A549 (cell line): ENCODE measurements around the gene PDE3A.

Experiments used
- CBX8 ChIP-seq: fragments of 200-600 bp; sonication (generic); IDR thresholded peaks from 2 replicates; pipeline ENCODE4 v1.6.1; 2016
- CTCF ChIP-seq: fragments of >200 bp; sonication (Bioruptor Twin); formaldehyde crosslinking; IDR thresholded peaks from 3 replicates; pipeline ENCODE4 v1.5.1; 2016
- EP300 ChIP-seq, 2 experiments: fragments of >200 bp; sonication (Bioruptor Twin); formaldehyde crosslinking; IDR thresholded peaks; 2 replicates in 1 of 2; 3 replicates in 1 of 2; pipeline ENCODE4 v1.6.1; 2016 to 2017
- HOXA7 ChIP-seq: fragments of 250-450 bp; sonication (Bioruptor Pico); IDR thresholded peaks from 2 replicates; pipeline ENCODE4 v1.5.0; 2020; ENCODE audit warnings: mild to moderate bottlenecking, moderate library complexity
- JUN ChIP-seq, 2 experiments: fragments of >200 bp; sonication (Bioruptor Twin); formaldehyde crosslinking; IDR thresholded peaks; 2 replicates in 1 of 2; 3 replicates in 1 of 2; pipeline ENCODE4 v1.6.1; 2016 to 2017
- RNF2 ChIP-seq: fragments of 200-600 bp; sonication (generic); IDR thresholded peaks from 2 replicates; pipeline ENCODE4 v1.6.1; 2016; ENCODE audit warnings: low read depth, mild to moderate bottlenecking, antibody characterized with exemption, moderate library complexity, borderline replicate concordance

DNA sequence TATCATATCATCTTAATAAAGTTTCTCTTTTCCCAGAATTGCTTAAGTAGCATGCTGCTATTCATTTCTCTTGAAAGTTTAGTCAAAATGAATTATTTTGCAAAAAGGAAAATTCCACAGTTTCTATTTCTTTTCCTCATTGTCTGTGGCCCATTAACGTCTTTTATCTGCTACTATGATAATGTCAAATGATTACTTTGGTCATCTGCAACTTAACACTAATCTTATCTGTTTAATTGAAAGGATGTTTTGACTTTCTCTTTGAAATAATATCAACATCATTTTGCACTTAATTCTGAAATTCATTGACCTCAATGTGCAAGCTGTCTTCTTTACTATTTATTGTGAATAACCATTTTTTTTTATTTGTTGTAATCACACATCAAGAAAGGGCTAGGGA, 180.3 kb downstream of the PDE3A start:
- no peak for TF ChIP-seq RNF2
- TF ChIP-seq CTCF: no peak
- TF ChIP-seq JUN (IDR thresholded peaks at IDR 0.05): no peak
- TF ChIP-seq EP300 (IDR thresholded peaks at IDR 0.05): no peak
- TF ChIP-seq HOXA7 (CRISPR knock-in tag): no peak
- TF ChIP-seq CBX8: no peak
